Measurements from ENCODE around the gene FIP1L1.

Gene FIP1L1

DNA sequence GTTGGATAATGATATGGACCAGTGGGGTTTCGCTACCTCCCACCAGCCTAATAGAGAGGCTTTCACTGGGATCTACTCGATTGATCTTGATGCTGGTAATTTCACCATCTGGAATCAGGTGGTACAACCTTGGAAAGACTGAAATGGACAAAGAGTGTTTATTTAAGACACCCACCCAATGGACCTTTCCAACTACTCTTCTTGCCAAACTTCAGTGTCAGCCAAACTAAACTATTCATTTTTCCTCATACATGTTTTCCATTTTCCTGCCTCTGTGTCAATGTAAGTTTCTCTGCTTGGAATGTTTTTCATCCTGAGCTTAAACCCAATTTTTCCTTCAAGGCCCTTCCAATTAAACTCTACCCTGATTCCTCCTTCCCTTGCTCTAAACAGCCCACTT, 121.3 kb downstream of the FIP1L1 start:
- no peak for DNase-seq (ENCODE audit: extremely low read depth in 1 of 2, low read depth in 1 of 2)

DNA sequence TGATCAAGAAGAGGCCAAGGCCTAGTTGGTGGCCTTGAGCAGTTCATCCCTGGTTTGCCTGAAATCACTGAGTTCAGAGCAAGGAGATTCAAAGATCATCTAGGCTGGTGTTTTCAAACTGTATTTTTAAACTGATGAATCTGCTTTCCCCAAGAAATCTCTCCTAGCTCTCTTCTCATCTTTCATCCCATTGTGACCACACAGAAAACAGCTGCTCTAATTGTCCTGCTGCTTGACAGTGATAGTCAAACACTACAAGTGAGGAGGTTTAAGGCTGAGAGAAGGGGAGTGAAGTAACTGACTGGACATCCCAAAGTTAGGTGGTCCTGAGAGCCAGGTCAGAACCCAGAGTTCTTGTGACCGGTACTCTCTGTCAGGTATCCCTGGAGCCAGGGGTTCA, 122.3 kb downstream of the FIP1L1 start:
- DNase-seq (ENCODE audit: extremely low read depth in 1 of 2, low read depth in 1 of 2) = no peak

DNA sequence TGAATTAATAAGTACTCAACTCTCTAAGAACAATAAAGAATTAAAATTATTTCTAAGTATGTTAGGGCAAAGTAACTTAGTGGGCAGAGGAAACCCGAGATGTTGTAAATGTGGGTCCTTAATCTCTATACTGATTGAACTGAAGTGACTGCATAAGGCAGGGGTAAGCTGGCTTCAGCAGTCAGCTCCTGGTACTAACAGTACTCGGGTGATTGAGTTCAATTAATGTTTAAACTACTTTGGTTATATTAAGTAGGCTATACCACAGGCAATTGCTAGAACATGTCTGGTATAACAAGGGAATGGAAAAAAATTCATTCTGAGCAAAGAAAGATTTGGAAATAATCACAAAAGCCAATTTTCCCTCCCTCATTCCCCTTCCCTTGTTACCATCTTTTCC, 123.1 kb downstream of the FIP1L1 start:
- no peak for DNase-seq (ENCODE audit: extremely low read depth in 1 of 2, low read depth in 1 of 2)

- DNase-seq (ENCODE audit: extremely low read depth in 1 of 2, low read depth in 1 of 2) = no peak
Observed at GRCh38 chr4:53501561-53501960, 124.1 kb downstream of the FIP1L1 start.

GRCh38 chr4:53502094-53502493, 124.7 kb downstream of the FIP1L1 start:
- no peak for DNase-seq (ENCODE audit: extremely low read depth in 1 of 2, low read depth in 1 of 2)

DNA sequence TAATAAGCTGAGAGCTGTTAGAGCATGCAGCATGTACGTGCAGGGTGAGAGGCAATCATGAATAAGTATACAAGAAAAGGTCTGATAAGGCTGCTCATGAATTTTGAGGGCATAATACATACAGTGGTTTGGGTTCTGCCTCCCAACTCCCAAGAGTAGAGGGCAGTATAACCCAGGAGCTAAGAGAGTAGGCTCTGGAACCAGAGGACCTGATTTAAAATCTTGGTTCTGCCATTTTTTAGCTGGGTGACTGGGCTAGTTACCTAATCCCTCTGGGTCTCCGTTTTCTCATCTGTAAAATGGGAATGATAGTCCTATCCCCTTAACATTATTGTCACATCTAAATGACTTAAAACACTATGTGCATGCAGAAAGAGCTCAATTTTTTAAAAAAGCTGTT, 128.5 kb downstream of the FIP1L1 start:
- no peak for DNase-seq (ENCODE audit: extremely low read depth in 1 of 2, low read depth in 1 of 2)

DNA sequence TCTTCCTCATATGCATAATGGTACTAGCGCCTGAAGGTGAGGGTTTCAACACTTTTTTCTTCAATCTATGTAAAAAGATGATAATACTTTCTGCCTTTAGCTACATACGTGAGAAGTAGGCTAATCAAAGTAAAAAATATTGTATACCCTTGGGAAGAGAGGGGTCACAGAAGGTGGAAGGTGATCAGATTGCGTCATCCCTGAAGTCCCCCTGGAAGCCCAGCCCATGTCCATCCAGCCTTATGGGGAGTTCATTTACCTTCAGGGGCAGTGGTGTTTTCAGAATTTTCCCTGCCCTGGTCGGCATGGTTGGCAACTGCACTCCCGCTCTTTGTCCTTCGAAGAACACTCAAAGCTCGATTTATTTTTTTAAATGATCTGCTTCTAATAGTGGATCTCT, 129.6 kb downstream of the FIP1L1 start:
- no peak for DNase-seq (ENCODE audit: extremely low read depth in 1 of 2, low read depth in 1 of 2)

DNA sequence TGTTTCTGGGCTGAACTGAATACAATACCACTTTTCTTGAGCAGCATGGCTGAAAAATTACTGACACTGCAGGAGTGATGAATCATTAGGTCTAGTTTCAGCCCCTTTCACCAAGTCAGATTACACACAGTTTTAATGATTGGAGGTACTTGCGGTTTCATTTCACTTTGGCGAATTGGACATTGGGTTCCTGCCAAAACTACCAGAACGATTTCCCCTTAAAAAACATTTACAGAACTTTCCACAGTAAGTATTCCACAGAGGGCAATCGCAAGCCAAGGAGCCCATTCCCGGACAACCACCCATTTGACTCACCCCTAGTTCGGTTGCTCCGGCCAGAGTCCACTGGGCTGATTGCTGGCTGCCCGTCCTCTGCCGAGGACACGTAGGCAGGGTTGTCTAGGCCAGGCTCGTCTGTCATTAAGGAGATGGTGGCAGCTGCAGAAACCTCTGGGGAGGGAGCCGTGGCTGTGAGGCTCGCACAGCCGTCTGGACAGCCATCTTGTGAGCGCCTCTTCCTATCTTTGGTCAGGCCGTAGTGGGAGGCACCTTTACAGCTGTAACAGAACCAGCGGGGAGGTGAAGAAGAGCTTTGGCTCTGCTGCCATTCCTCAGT, 130.3 kb downstream of the FIP1L1 start:
- DNase-seq (ENCODE audit: extremely low read depth in 1 of 2, low read depth in 1 of 2) = no peak

- DNase-seq (ENCODE audit: extremely low read depth in 1 of 2, low read depth in 1 of 2) = no peak
Observed at GRCh38 chr4:53508446-53508845, 131.0 kb downstream of the FIP1L1 start.

DNA sequence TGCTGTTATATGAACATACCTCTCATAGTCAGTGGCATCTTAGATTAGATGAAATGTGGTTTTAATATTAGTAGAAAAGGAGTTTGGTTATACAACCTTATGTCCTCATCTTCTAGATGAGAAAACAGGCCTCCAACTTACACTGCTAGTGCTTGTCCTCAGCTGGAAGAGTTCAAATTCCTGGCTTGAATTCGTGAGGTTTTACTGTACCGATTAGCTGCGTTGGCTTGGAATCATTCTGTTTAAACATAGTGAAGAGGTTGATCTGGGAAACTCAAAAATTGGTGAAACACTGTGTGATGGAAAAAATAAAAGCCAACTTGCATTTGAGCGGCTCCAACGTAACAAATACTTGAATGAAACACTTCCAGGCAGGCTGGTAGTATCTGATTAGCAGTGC, 132.9 kb downstream of the FIP1L1 start:
- DNase-seq (ENCODE audit: extremely low read depth in 1 of 2, low read depth in 1 of 2) = no peak

All from stimulated activated CD8-positive, alpha-beta memory T cell treated with anti-CD3 and anti-CD28 coated beads, Interleukin-7, amount 100 ng/mL, for 48 hours (primary cell).